GM23338 (cell line): ENCODE data around the gene SEZ6. TPM values are rescaled to one million over a fixed set of nuclear protein-coding genes. Genes with fewer than 3 reads are reported as not detected.

Source experiments
- ATAC-seq: fragments of 200-7000 bp; cut with Tn5 transposase; 3 replicates; pipeline ENCODE4 v1.9.1; 2020
- DNase-seq: peaks from one replicate; pipeline ENCODE4 v3.0.0-alpha.2; 2015; ENCODE audit warnings: low spot score
- H2AFZ ChIP-seq: fragments of 200-600 bp; sonication (generic); 2 replicates; pipeline ENCODE4 v1.8.0; 2016; ENCODE audit warnings: antibody characterized with exemption, mild to moderate bottlenecking, moderate library complexity
- H3F3A ChIP-seq: fragments of 200-600 bp; sonication (generic); replicated peaks from 2 replicates; pipeline ENCODE4 v1.8.0; 2017; ENCODE audit warnings: antibody characterized with exemption, mixed run types, low read depth
- H3K27ac ChIP-seq: fragments of 200-600 bp; sonication (generic); 2 replicates; pipeline ENCODE4 v1.6.1; 2016; ENCODE audit warnings: low read depth
- H3K27me3 ChIP-seq: fragments of 200-600 bp; sonication (generic); 2 replicates; pipeline ENCODE4 v1.8.0; 2016; ENCODE audit warnings: mild to moderate bottlenecking, mixed run types, moderate library complexity; ENCODE audit not compliant: insufficient read depth
- H3K36me3 ChIP-seq: fragments of 200-600 bp; sonication (generic); 2 replicates; pipeline ENCODE4 v1.8.0; 2016; ENCODE audit warnings: mild to moderate bottlenecking; ENCODE audit not compliant: insufficient read depth
- H3K4me1 ChIP-seq: fragments of 200-600 bp; sonication (generic); 2 replicates; pipeline ENCODE4 v1.8.0; 2016; ENCODE audit warnings: mild to moderate bottlenecking, moderate library complexity; ENCODE audit not compliant: insufficient read depth
- H3K4me2 ChIP-seq: fragments of 200-600 bp; sonication (generic); 2 replicates; pipeline ENCODE4 v1.7.1; 2017; ENCODE audit warnings: mixed run types
- H3K4me3 ChIP-seq: fragments of 200-600 bp; sonication (generic); 2 replicates; pipeline ENCODE4 v1.6.1; 2016; ENCODE audit warnings: mixed run types
- H3K79me2 ChIP-seq: fragments of 200-600 bp; sonication (generic); replicated peaks from 2 replicates; pipeline ENCODE4 v1.8.0; 2017; ENCODE audit warnings: mild to moderate bottlenecking; ENCODE audit not compliant: insufficient read depth
- H3K9me2 ChIP-seq: fragments of 200-600 bp; sonication (generic); 2 replicates; pipeline ENCODE4 v1.8.0; 2017; ENCODE audit not compliant: insufficient read depth
- H4K20me1 ChIP-seq: fragments of 200-600 bp; sonication (generic); replicated peaks from 2 replicates; pipeline ENCODE4 v1.8.0; 2017; ENCODE audit warnings: mild to moderate bottlenecking; ENCODE audit not compliant: insufficient read depth
- H3K27ac Mint-ChIP-seq: 2 replicates; pipeline ENCODE4 v1.8.0; 2020; ENCODE audit warnings: inconsistent platforms, mild to moderate bottlenecking, moderate library complexity, mixed read lengths
- H3K27me3 Mint-ChIP-seq: 3 replicates; pipeline ENCODE4 v1.8.0; 2022; ENCODE audit warnings: low read depth, mild to moderate bottlenecking, moderate library complexity, mixed read lengths, inconsistent platforms; ENCODE audit not compliant: insufficient read depth, poor library complexity
- H3K36me3 Mint-ChIP-seq: 3 replicates; pipeline ENCODE4 v1.8.0; 2021; ENCODE audit warnings: low read depth, mild to moderate bottlenecking, inconsistent platforms, moderate library complexity, mixed read lengths
- H3K4me1 Mint-ChIP-seq: 3 replicates; pipeline ENCODE4 v1.8.0; 2020; ENCODE audit warnings: mild to moderate bottlenecking, inconsistent platforms, mixed read lengths
- H3K4me3 Mint-ChIP-seq: 3 replicates; pipeline ENCODE4 v1.8.0; 2021; ENCODE audit warnings: moderate library complexity, mild to moderate bottlenecking, inconsistent platforms, mixed read lengths
- H3K9me3 Mint-ChIP-seq: 3 replicates; pipeline ENCODE4 v1.8.0; 2020; ENCODE audit warnings: moderate library complexity, mild to moderate bottlenecking, inconsistent platforms, mixed read lengths
- CREB1 ChIP-seq: fragments of 250-450 bp; sonication (Bioruptor Pico); IDR thresholded peaks from 2 replicates; pipeline ENCODE4 v1.5.0; 2020; ENCODE audit warnings: low read depth, mild to moderate bottlenecking, moderate library complexity
- CTCF ChIP-seq, 2 experiments: fragments of 200-600 bp in 1 of 2; sonication (generic) in 1 of 2; conservative IDR thresholded peaks; 2 replicates each; pipeline versions ENCODE4 v1.5.1 to v1.6.1; 2016 to 2017; ENCODE audit warnings: antibody characterized with exemption in 2 of 2, low read depth in 2 of 2, mild to moderate bottlenecking in 2 of 2, moderate library complexity in 1 of 2
- EZH2 ChIP-seq: fragments of 200-600 bp; sonication (generic); IDR thresholded peaks from one replicate; pipeline ENCODE4 v1.8.0; 2017; ENCODE audit warnings: antibody characterized with exemption, mild to moderate bottlenecking, low read depth; ENCODE audit not compliant: unreplicated experiment
- EZH2phosphoT487 ChIP-seq: fragments of 200-600 bp; sonication (generic); IDR thresholded peaks from one replicate; pipeline ENCODE4 v1.8.1; 2018; ENCODE audit warnings: antibody characterized with exemption; ENCODE audit not compliant: unreplicated experiment
- JUNB ChIP-seq: IDR thresholded peaks from one replicate; pipeline ENCODE4 v1.6.1; 2016; ENCODE audit warnings: antibody characterized with exemption; ENCODE audit not compliant: unreplicated experiment
- POLR2AphosphoS5 ChIP-seq: IDR thresholded peaks from 2 replicates; pipeline ENCODE4 v1.6.1; 2016; ENCODE audit warnings: antibody characterized with exemption, low read depth
- STAT1 ChIP-seq: IDR thresholded peaks from one replicate; pipeline ENCODE4 v1.6.1; 2016; ENCODE audit warnings: antibody characterized with exemption; ENCODE audit not compliant: unreplicated experiment
- ZNF331 ChIP-seq: fragments of 250-450 bp; sonication (Bioruptor Pico); IDR thresholded peaks from 2 replicates; pipeline ENCODE4 v1.5.0; 2020; ENCODE audit warnings: low read depth, mild to moderate bottlenecking, moderate library complexity
- polyA plus RNA-seq: library from polyadenylated mRNA; unstranded; fragments of >200 nt; fragmentation: Nextera tagmentation; extraction: Ambion mirVana; gene quantifications from 2 replicates; pipeline ENCODE4 v1.2.1, GENCODE V29; 2016
- total RNA-seq: library from RNA; depleted of rRNA; stranded (reverse); fragments of >200 nt; shearing (Covaris generic); gene quantifications from 2 replicates; pipeline ENCODE4 v1.2.3, GENCODE V29; 2014
- TF ChIP-seq, protein P1 (sequence below): IDR thresholded peaks from 2 replicates; pipeline ENCODE4 v1.6.1; 2016; ENCODE audit warnings: antibody characterized with exemption
- TF ChIP-seq, protein P2 (sequence below): IDR thresholded peaks from one replicate; pipeline ENCODE4 v1.6.1; 2018; ENCODE audit warnings: antibody characterized with exemption; ENCODE audit not compliant: unreplicated experiment

SEZ6 gene
- total and polyA plus RNA-seq, 2 experiments from 2014 or later: 1.0 to 6.5 TPM

DNA sequence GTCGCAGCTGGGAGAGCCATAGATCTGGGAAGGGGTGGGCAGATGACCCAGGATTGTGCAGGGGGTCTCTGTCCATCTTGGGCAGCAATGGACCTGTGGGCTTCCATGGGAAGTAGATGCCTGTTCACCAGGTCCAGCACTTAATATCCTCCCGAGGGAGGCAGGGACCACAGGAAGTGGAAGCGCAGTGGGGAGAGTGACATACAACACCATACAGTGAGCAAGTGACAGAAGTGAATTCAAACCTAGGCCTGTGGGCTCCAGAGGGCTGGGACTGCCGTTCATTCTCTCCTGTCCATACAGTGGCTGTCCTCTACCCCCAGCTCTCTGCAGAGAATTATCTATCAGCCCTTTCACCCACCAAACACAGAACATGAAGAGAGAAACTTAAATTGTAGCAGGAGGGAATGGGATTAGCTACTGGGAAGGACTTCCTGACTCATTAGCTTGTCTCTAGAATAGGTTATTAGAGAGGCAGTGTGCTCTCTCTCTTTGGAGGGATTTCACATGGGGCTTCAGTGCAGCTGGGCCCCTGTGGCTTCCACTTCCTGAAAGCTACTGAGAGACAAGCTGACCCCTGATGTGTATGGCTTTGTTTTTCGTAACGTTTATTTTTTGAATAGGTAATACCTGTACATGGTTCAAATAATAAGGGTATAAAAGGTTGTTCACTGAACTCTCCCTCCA lies 13.1 kb upstream of the SEZ6 start:
- Histone ChIP-seq H3F3A (peaks cover 25% of the 10 kb centered on the region), H3K4me2 (peak overlapping the region; percentile 69), H3K4me1 (peaks cover 64% of the 10 kb centered on the region), H3K36me3 (no peaks in the 10 kb centered on the region), H4K20me1 (no peaks in the 10 kb centered on the region), H2AFZ (peak overlapping the region; percentile 43; the same call in 1 of the 2 replicates), H3K79me2 (no peaks in the 10 kb centered on the region), H3K9me2 (0 out of 2 replicates have a peak, but pooled peaks cover 4% of the 10 kb centered on the region), H3K27ac (no peak overlapping the region), H3K4me3 (peak overlapping the region; percentile 43), H3K27me3 (peaks cover 5% of the 10 kb centered on the region; the same call in 1 of the 2 replicates)
- H3K27me3 Mint-ChIP-seq: peaks cover 15% of the 10 kb centered on the region
- ATAC-seq: peak; percentile 46
- no peak for DNase-seq
- H3K36me3 Mint-ChIP-seq: no peaks in the 10 kb centered on the region
- TF ChIP-seq CREB1 (CRISPR knock-in tag): no peak
- TF ChIP-seq EZH2phosphoT487: no peak
- TF ChIP-seq ZNF331 (CRISPR knock-in tag): no peak
- TF ChIP-seq STAT1: no peak
- TF ChIP-seq EZH2: no peak
- no peak for TF ChIP-seq CTCF (conservative IDR thresholded peaks at IDR 0.05; ENCODE audit: low read depth in 2 of 2)
- TF ChIP-seq, protein P1, sequence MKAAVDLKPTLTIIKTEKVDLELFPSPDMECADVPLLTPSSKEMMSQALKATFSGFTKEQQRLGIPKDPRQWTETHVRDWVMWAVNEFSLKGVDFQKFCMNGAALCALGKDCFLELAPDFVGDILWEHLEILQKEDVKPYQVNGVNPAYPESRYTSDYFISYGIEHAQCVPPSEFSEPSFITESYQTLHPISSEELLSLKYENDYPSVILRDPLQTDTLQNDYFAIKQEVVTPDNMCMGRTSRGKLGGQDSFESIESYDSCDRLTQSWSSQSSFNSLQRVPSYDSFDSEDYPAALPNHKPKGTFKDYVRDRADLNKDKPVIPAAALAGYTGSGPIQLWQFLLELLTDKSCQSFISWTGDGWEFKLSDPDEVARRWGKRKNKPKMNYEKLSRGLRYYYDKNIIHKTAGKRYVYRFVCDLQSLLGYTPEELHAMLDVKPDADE: no peak
- TF ChIP-seq JUNB: no peak
- TF ChIP-seq, protein P2, sequence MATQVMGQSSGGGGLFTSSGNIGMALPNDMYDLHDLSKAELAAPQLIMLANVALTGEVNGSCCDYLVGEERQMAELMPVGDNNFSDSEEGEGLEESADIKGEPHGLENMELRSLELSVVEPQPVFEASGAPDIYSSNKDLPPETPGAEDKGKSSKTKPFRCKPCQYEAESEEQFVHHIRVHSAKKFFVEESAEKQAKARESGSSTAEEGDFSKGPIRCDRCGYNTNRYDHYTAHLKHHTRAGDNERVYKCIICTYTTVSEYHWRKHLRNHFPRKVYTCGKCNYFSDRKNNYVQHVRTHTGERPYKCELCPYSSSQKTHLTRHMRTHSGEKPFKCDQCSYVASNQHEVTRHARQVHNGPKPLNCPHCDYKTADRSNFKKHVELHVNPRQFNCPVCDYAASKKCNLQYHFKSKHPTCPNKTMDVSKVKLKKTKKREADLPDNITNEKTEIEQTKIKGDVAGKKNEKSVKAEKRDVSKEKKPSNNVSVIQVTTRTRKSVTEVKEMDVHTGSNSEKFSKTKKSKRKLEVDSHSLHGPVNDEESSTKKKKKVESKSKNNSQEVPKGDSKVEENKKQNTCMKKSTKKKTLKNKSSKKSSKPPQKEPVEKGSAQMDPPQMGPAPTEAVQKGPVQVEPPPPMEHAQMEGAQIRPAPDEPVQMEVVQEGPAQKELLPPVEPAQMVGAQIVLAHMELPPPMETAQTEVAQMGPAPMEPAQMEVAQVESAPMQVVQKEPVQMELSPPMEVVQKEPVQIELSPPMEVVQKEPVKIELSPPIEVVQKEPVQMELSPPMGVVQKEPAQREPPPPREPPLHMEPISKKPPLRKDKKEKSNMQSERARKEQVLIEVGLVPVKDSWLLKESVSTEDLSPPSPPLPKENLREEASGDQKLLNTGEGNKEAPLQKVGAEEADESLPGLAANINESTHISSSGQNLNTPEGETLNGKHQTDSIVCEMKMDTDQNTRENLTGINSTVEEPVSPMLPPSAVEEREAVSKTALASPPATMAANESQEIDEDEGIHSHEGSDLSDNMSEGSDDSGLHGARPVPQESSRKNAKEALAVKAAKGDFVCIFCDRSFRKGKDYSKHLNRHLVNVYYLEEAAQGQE: no peak
- no peak for TF ChIP-seq POLR2AphosphoS5
- no peak overlapping the region for H3K27ac Mint-ChIP-seq
- H3K4me1 Mint-ChIP-seq: peaks cover 62% of the 10 kb centered on the region
- H3K9me3 Mint-ChIP-seq: no peaks in the 10 kb centered on the region
- peak overlapping the region; percentile 56; the same call in 2 of the 3 replicates for H3K4me3 Mint-ChIP-seq
